K562 (cell line): Measurements from ENCODE around the gene VPS26A. TPM values are rescaled to one million over a fixed set of nuclear protein-coding genes. Genes with fewer than 3 reads are reported as not detected.

Source experiments
- CHD4 ChIP-seq: fragments of 200-600 bp; sonication (generic); IDR thresholded peaks from 3 replicates; pipeline ENCODE4 v1.6.1; 2012; ENCODE audit warnings: low read depth, mild to moderate bottlenecking, mixed read lengths, low read length, inconsistent platforms; ENCODE audit not compliant: insufficient read depth, insufficient replicate concordance, poor library complexity, severe bottlenecking
- FOXM1 ChIP-seq, 2 experiments: fragments of 450-650 bp in 1 of 2; sonication (generic) in 1 of 2; formaldehyde crosslinking in 1 of 2; IDR thresholded peaks; 2 replicates each; pipeline versions ENCODE4 v1.6.1 to v1.9.0; 2017 to 2022; ENCODE audit warnings: low read depth in 2 of 2, mild to moderate bottlenecking in 2 of 2, missing genetic modification reagents in 1 of 2, moderate library complexity in 1 of 2
- JUN ChIP-seq, 2 experiments: sonication (generic) in 1 of 2; formaldehyde crosslinking in 1 of 2; IDR thresholded peaks; 2 replicates each; pipeline versions ENCODE4 v1.6.1 to v1.8.0; 2012 to 2022; ENCODE audit warnings: borderline replicate concordance in 2 of 2, mild to moderate bottlenecking in 2 of 2, improper control_type of control experiment in 1 of 2, low read depth in 1 of 2, low read length in 1 of 2, missing genetic modification reagents in 1 of 2
- MLX ChIP-seq, 2 experiments: fragments of 450-650 bp in 1 of 2; sonication (generic) in 1 of 2; formaldehyde crosslinking; conservative IDR thresholded peaks; 2 replicates each; pipeline versions ENCODE4 v1.4.0 to v1.8.1; 2020 to 2022; ENCODE audit warnings: mild to moderate bottlenecking in 1 of 2, missing genetic modification reagents in 1 of 2
- NFYB ChIP-seq: IDR thresholded peaks from 2 replicates; pipeline ENCODE4 v1.6.1; 2011; ENCODE audit warnings: mild to moderate bottlenecking, moderate library complexity; ENCODE audit not compliant: insufficient read length; ENCODE audit errors: extremely low read depth
- NR2F6 ChIP-seq: fragments of 450-650 bp; formaldehyde crosslinking; IDR thresholded peaks from 2 replicates; pipeline ENCODE4 v1.4.0; 2020; ENCODE audit warnings: mild to moderate bottlenecking
- POLR2B ChIP-seq: fragments of 450-650 bp; IDR thresholded peaks from 2 replicates; pipeline ENCODE4 v1.6.1; 2018; ENCODE audit warnings: low read depth; ENCODE audit not compliant: partially characterized antibody
- RFX5 ChIP-seq: IDR thresholded peaks from 2 replicates; pipeline ENCODE4 v1.6.1; 2011; ENCODE audit warnings: low read depth, mild to moderate bottlenecking, improper control_type of control experiment, low read length
- SP1 ChIP-seq: sonication (generic); formaldehyde crosslinking; IDR thresholded peaks from 2 replicates; pipeline ENCODE4 v1.8.1; 2022; ENCODE audit warnings: mild to moderate bottlenecking, missing genetic modification reagents
- SUPT5H ChIP-seq: fragments of 450-650 bp; IDR thresholded peaks from 2 replicates; pipeline ENCODE4 v1.6.1; 2016
- TCF7 ChIP-seq: sonication (generic); IDR thresholded peaks from 2 replicates; pipeline ENCODE4 v1.6.1; 2016; ENCODE audit warnings: antibody characterized with exemption, borderline replicate concordance
- TRIM24 ChIP-seq, 2 experiments: fragments of 450-650 bp; IDR thresholded peaks; 2 replicates each; pipeline ENCODE4 v1.6.1; 2016
- TRIM25 ChIP-seq: fragments of 450-650 bp; IDR thresholded peaks from 2 replicates; pipeline ENCODE4 v1.7.0; 2016; ENCODE audit warnings: borderline replicate concordance
- ZNF316 ChIP-seq: fragments of 450-650 bp; IDR thresholded peaks from 2 replicates; pipeline ENCODE4 v1.6.1; 2016
- ZNF639 ChIP-seq, 2 experiments: fragments of 200-800 bp in 1 of 2; sonication (Bioruptor generic) in 1 of 2; sonication (generic) in 1 of 2; formaldehyde crosslinking in 1 of 2; IDR thresholded peaks in 1 of 2; conservative IDR thresholded peaks in 1 of 2; 2 replicates each; pipeline versions ENCODE4 v1.5.0 to v1.6.1; 2016 to 2020; ENCODE audit warnings: missing compliant biosample characterization in 1 of 2, missing genetic modification characterization in 1 of 2, missing genetic modification reagents in 1 of 2
- ZNF766 ChIP-seq: fragments of 200-800 bp; sonication (Bioruptor generic); conservative IDR thresholded peaks from 2 replicates; pipeline ENCODE4 v1.6.1; 2016; ENCODE audit warnings: missing genetic modification characterization, missing compliant biosample characterization
- polyA plus RNA-seq, 8 experiments: library from polyadenylated mRNA; depleted of rRNA in 4 of 8; stranded (reverse) in 5 of 8; unstranded in 3 of 8; fragments of >200 nt; fragmentation: Nextera tagmentation in 2 of 8; fragmentation: Illumina TruSeq in 1 of 8; extraction: Ambion mirVana in 2 of 8; extraction: Trizol in 1 of 8; gene quantifications; 2 replicates each; pipeline versions ENCODE4 v1.2.1 to v1.2.3, GENCODE V29; 2011 to 2014; ENCODE audit warnings: inconsistent platforms in 1 of 8, missing spikeins in 1 of 8
- total RNA-seq, 7 experiments: library from RNA; depleted of rRNA in 6 of 7; stranded (reverse); fragments of >200 nt in 6 of 7; fragmentation: Illumina TruSeq in 2 of 7; extraction: Trizol in 2 of 7; gene quantifications; 2 replicates each; pipeline versions ENCODE4 v1.2.1 to v1.2.3, GENCODE V29; 2011 to 2021; ENCODE audit warnings: low replicate concordance in 1 of 7
- TF ChIP-seq, protein P1 (sequence below): fragments of 450-650 bp; IDR thresholded peaks from 2 replicates; pipeline ENCODE4 v1.7.1; 2018; ENCODE audit warnings: mild to moderate bottlenecking, low read depth; ENCODE audit not compliant: partially characterized antibody
- TF ChIP-seq, protein P2 (sequence below): fragments of 450-650 bp; IDR thresholded peaks from 2 replicates; pipeline ENCODE4 v1.6.1; 2016

The VPS26A gene
- total and polyA plus RNA-seq, 9 of the 15 experiments (the other 6 are each of a cell fraction or from before 2014, with no cell fraction given), result 47.1 to 137 (median 69.3) TPM

DNA sequence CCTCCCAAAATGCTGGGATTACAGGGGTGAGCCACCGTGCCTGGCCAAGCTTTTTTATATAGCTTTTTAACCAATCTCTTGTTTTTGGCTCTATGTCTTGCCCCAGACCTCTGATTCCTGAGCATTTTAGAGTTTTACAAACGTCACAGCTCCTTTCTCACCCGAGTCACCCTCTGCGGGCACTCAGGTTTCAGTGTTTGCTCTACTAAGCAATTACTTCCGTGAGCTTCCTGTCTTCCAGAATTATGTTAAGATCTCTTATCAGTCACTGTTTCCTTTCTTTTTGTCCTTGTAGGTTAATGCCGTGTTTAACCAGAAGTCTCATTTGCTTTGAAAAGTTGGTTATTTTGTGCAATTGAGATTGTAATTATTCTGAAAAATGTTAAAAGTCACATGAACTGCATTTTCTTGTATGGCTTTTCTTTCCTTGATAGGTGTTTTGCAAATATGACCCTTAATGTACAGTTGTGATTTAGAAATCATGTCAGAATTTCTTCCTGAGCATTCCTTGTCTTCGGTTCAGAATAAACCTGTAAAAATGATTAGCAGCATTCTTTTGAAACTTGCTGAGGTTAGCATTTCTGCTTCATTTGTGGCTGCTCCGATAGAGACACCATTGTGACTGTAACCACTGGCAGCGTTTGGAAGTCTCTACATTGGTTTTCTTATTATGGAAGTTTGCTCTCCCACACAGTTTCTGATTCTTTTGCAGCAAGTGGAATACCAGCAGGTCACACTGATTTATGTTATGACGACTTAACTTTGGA is 91.6 kb downstream of the VPS26A start (continued):
- TF ChIP-seq, protein P1, sequence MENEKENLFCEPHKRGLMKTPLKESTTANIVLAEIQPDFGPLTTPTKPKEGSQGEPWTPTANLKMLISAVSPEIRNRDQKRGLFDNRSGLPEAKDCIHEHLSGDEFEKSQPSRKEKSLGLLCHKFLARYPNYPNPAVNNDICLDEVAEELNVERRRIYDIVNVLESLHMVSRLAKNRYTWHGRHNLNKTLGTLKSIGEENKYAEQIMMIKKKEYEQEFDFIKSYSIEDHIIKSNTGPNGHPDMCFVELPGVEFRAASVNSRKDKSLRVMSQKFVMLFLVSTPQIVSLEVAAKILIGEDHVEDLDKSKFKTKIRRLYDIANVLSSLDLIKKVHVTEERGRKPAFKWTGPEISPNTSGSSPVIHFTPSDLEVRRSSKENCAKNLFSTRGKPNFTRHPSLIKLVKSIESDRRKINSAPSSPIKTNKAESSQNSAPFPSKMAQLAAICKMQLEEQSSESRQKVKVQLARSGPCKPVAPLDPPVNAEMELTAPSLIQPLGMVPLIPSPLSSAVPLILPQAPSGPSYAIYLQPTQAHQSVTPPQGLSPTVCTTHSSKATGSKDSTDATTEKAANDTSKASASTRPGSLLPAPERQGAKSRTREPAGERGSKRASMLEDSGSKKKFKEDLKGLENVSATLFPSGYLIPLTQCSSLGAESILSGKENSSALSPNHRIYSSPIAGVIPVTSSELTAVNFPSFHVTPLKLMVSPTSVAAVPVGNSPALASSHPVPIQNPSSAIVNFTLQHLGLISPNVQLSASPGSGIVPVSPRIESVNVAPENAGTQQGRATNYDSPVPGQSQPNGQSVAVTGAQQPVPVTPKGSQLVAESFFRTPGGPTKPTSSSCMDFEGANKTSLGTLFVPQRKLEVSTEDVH, result no peak
- TF ChIP-seq SUPT5H, result no peak
- peak; percentile 96 for TF ChIP-seq ZNF316
- no peak for TF ChIP-seq RFX5
- TF ChIP-seq ZNF639 (CRISPR knock-in tag; conservative IDR thresholded peaks at IDR 0.05 in 1 of 2, IDR thresholded peaks at IDR 0.05 in 1 of 2), result no peak
- no peak for TF ChIP-seq NFYB
- no peak for TF ChIP-seq TRIM25
- no peak for TF ChIP-seq TRIM24 (IDR thresholded peaks at IDR 0.05)
- TF ChIP-seq MLX (CRISPR knock-in tag; conservative IDR thresholded peaks at IDR 0.05), result no peak
- 0 out of 2 replicates have a peak, but pooled peaks have one; percentile 74 for TF ChIP-seq ZNF766
- no peak for TF ChIP-seq CHD4
- TF ChIP-seq NR2F6 (CRISPR knock-in tag), result no peak
- TF ChIP-seq POLR2B, result no peak
- TF ChIP-seq SP1 (CRISPR knock-in tag), result no peak
- TF ChIP-seq, protein P2, sequence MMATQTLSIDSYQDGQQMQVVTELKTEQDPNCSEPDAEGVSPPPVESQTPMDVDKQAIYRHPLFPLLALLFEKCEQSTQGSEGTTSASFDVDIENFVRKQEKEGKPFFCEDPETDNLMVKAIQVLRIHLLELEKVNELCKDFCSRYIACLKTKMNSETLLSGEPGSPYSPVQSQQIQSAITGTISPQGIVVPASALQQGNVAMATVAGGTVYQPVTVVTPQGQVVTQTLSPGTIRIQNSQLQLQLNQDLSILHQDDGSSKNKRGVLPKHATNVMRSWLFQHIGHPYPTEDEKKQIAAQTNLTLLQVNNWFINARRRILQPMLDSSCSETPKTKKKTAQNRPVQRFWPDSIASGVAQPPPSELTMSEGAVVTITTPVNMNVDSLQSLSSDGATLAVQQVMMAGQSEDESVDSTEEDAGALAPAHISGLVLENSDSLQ, result no peak; the same call in 1 of the 2 replicates
- no peak for TF ChIP-seq JUN (IDR thresholded peaks at IDR 0.05; ENCODE audit: borderline replicate concordance, low read depth, low read length)
- TF ChIP-seq JUN (CRISPR knock-in tag; IDR thresholded peaks at IDR 0.05; ENCODE audit: borderline replicate concordance), result no peak
- no peak for TF ChIP-seq TCF7
- no peak for TF ChIP-seq FOXM1 (IDR thresholded peaks at IDR 0.05; ENCODE audit: low read depth)
- no peak for TF ChIP-seq FOXM1 (CRISPR knock-in tag; IDR thresholded peaks at IDR 0.05; ENCODE audit: low read depth)
